ENCODE data around the gene HSPA4L.

The HSPA4L gene

DNA sequence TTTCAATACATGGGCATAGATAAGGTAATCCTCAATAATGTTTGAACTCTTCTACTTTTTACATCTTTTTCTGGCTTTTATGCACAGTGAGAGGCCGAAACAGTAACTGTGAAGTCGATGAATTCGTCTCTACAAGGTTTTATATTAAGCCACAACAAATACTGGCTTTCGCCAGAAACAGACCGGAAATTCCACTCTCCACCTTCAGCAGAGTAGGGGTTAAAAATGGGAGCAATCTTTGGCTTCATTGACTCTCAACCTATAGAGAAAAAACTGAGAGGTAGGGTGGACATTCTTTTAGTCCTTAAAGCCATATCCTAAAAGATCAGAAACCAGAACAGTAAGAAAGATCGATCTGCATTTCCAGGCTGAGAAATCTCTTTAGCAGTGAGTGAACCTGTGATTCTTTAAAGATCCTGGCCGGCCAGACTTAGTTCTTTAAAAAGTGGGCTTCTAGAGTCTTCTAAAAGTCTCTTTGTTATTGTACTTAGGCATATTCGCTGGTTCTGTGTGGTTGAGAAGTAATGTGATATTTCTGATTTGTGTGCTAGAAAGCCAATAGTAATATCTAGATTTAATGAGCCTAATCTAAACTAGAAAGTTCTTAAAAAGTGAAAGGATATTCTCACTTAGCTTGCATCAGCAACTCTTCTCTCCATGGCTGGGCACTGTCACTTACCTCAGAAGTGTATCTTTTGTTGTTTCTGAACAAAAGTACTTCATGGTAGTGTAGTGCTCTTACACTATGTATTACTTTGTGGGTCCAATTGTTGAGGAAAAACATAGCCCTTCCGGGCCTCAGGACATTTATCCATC is 2.0 kb downstream of the HSPA4L start:
- no peak for DNase-seq

DNA sequence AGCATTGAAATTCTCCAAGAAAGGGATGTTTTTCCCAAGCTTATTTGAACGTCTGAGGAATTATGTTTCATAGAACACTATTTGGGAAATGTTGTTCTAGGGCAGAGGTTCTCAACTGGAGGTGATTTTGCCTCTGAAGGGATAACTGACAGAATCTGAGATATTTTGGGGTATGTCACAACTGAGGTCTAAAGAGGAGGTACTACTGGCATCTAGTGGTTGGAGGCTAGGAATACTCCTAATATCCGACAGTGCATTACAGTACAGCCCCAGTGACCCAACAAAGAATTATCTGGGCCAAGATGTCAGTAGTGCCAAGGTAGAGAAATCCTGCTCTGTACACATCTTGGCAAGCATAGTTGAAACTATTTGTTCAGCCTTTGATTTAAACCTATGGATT is 6.4 kb downstream of the HSPA4L start:
- no peak for DNase-seq

DNA sequence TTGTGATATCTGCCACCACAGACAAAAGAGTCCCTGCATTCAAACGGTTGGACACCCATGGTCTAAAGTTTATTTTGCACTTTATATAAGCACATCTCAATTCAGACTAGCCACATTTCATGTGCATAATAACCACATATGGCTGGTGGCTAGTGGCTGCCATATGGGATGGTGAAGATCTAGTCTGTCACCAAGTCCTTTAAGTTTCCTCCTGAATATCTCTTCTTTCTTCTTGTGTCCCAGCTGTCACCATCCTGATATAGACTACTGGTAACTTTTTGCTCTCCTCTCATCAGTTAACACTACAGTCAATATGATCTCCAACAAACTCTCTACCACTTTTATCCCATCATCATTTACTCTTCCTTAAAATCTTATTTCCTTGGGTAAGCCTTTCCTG is 9.3 kb downstream of the HSPA4L start:
- no peak for DNase-seq

DNA sequence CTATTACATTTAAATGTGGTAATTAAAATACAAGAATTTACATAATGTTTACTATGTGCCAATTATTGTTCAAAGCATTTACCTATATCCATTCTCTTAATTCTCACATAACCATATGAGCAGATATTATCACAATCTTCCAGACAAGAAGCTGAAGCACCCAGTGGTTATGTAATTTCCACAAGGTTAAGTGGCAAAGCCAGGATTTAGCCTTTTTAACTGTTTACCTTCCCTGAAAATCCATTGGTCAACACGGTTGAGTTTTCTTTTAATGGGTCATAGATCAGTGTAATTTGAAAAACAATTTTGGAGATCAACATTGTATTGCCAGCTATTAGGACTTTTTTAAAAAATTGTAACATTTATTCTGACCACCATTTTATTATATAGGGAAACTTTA is 11.4 kb downstream of the HSPA4L start:
- no peak for DNase-seq

DNA sequence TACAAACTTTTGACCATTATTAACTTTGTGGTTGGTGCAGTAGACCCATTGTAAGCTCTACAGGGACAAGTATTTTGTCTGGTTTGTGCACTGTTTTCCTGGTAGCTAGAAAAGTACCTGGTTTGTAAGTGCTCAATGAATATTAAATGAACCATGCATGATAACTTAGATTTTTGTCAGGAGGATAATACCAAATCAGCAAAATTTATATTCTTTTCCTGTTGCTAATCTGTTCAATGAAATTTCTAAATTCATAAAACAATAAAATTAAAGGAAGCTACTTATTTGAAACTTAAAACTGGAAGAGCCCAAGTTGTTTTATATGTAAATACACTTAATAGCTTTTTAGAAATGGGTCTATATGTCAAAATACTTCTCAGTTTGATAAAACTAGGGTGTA is 17.6 kb downstream of the HSPA4L start:
- DNase-seq = no peak

DNA sequence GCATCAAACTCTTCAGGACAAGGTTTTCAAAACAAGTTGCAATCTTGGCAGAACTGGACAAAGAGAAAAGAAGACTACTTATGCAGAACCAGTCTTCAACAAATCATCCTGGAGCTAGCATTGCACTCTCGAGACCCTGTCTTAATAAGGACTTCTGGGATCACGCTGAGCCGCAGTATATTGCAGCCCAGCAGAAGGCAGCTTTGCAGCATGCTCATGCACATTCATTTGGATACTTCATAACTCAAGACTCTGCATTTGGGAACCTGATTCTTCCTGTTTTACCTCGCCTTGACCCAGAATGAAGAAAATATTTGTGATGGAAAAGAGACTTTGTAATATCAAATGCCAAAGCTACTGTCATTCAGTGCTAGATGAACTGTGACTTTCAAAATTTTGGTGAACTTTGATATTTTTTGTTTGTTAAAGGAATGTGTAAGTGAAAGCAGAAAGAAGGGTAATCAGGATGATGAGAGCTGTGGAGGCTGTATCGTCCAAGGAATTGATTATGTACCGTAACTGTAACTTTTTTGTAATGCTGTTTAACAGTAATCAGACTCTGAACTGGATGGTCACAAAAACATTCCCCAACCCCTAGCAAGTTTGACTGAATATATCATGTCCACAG is 27.2 kb downstream of the HSPA4L start:
- DNase-seq = no peak

DNA sequence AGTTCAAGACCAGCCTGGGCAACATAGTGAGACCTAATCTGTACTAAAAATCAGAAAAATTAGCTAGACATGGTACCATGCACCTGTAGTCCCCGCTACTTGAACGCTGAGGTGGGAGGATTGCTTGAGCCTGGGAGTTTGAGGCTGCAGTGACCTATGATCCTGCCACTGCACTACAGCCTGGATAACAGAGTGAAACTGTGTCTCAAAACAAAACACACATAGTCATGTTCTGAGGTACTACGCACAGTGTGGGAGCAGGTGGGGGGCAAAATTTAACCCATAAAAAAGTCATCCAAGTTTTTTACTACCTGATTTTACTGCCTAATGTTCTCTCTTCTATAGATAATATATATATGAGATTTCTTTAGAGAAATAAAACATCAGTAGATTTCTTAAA is 28.4 kb downstream of the HSPA4L start:
- no peak for DNase-seq

DNA sequence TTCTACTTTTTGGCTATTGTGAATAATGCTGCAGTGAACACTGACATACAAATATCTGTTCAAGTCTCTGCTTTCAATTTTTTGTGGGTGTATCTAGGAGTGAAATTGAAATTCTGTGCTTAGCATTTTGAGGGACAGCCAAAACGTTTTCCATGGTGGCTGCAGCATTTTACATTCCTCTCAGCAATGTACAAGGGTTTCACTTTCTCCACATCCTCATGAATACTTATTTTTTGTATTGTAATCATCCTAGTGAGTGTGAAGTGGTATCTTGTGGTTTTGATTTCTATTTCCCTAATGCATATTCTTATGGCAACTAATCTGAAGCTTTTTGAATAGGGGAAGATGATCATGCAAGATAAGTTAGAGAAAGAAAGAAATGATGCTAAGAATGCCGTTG is 40.3 kb downstream of the HSPA4L start:
- DNase-seq = no peak

DNA sequence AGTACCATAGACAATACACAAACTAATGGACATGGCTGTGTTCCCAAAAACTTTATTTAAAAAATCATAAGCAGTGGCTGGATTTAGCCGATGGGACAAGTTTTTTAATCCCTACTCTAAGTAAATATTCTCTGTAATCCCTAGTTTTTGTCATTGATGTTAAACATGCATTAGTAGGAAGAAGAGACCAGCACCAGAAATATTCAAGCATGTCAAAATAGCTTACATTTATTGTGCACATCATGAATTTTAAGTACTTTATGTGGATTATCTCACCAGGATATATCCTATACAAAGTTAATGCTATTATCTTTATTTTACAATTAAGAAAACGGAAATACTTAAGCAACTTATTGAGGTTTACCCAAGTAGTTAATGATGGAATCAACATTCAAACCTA is 46.0 kb downstream of the HSPA4L start:
- DNase-seq = no peak

DNA sequence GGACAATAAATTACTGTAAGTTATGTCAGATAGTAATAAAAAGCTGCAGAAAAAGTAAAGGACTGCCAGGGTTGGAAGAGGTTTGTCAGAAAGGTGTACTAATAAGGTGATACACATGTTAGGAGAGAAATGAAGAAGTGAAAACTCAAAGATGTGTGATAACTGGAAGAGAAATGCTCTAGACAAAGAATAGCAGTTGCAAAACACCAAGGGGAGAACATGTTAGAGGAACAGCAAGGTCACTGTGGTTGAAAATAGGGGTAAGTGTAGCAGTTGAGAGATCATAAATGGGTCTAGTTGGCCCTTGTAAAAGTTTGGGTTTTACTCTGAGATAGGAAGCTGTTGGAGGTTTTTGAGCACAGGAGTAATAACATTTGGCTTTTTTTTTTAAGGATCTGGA is 46.9 kb downstream of the HSPA4L start:
- DNase-seq = no peak

DNA sequence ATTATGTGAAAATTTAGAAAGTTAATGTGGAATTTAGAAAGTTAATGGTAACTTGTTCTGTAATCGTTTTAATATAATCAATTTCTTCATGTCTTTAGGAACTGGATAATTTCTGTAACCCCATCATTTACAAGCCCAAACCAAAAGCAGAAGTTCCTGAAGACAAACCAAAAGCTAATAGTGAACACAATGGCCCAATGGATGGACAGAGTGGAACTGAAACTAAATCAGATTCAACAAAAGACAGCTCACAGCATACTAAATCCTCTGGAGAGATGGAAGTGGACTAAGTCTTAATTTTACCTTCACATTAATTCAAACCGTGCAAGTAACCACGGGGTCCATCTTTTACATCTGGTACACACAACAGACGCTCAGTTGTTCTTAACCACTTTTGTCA is 50.5 kb downstream of the HSPA4L start:
- no peak for DNase-seq

DNA sequence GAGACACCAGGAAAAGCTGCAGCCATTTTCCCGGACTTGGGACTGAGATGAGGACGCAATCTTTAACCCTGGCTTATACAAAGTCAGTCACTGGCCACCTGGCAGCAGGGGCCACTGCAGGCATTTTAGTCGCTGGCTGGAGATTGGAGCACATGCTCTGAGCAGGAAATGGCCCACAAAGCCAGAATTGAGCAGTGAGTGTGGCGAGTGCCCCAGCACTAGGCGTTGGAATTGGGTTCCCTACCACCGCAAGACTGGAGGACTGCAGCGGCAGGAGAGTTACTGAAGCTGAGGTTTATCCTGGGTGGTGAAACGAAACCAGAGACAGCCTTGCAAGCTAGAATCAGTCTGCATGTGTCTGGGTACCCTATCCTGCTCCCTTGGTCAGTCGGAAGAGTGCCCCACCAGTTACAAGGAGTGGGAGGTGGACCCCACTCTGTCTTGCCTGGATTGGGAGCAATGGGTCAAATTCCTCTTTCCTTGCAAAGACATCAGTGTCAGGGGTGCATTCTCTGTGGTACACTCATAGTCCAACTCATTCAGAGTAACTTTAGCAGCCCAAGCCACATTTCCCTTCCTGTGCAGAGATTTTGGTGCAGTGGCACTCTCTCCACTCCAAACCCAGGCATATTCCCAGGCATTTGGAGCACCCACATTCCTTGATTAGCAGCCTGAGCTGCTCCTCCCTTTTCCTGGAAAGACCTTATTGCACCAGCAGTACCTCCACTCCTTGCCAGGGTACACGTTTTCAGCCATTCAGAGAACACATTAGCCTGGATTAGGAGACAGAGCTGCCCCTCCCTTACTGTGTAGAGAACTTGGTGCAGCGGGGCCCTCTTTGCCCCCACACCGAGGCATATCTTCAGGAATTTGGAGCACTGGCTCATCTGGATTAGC is 61.8 kb downstream of the HSPA4L start:
- DNase-seq = no peak

DNA sequence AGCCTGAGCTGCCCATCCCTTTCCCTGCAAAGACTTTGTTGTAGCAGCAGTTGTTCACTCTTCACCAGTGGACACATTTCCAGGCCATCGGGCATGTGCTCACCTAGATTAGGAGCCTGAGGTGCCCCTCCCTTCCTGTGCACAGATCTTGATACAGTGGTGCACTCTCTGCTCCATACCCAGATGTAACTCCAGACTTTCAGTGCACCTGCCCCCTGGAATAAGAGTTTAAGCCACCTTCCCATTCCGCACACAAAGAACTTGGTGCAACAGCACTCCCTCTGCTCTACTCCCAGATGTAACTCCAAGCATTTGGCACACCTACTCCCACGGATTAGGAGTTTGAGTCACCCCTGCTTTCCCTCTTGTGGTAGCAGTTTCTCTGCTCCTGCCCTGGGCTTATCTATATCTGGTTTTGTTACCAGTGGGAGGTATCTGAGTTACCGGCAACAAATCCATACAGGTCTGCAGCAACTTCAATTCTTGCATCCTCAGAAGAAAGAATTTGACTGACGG is 62.5 kb downstream of the HSPA4L start:
- no peak for DNase-seq

DNA sequence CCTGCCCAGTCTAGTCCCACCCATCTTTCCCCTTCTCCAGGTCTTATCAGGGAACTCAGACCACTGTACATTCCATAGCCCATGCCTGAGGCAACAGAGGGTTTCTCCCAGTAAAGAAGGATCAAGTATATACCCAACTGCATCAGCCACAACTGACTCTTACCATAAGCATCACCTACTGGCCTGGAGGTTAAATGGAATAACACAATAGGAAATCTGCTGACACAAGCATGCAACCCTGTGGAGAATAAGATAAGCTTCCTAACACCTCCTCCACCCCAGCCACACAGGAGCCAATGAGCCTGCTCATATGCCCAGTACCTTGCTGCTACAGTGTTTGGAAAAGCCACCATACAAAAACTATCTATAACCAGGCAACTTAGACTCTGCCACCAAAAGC is 63.9 kb downstream of the HSPA4L start:
- DNase-seq = no peak

DNA sequence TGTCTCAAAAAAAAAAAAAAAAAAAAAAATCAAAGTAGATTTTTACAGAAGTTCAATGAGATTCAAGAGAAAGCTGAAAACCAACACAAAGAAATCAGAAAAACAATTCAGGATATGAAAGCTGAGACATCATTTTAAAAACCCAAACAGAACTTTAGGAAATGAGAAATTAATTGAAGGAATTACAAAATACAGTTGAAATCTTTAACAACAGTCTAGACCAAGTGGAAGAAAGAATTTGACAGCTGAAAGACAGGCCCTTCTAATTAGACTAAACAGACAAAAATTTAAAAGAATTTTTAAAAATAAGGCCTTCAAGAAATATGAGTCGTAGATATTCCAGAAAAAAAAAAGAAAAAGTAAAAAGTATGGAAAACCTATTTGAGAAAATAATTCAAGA is 64.6 kb downstream of the HSPA4L start:
- DNase-seq = no peak

DNA sequence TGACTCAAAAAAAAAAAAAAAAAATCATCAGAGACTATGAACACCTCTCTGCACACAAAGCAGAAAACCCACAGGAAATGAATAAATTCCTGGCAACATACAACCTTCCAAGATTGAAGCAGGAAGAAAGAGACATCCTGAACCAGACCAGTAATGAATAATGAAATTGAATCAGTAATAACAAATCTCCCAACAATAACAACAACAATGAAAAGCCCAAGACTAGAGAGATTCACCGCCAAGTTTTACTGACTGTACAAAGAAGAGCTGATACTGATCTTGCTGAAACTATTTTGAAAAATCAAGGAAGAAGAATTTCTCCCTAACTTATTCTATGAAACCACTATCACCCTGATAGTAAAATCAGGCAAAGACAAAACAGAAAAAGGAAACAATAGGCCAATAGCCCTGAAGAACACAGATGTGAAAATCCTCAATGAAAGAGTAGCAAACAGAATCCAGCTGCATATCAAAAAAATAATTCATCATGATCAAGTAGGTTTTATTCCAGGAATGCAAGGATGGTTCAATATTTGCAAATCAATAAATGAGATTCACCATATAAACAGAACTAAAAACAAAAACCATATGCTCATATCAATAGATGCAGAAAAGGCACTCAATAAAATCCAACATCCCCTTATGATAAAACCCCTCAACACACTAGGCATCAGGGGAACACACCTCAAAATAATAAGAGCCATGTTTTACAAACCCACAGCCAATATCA is 67.5 kb downstream of the HSPA4L start:
- DNase-seq = no peak

DNA sequence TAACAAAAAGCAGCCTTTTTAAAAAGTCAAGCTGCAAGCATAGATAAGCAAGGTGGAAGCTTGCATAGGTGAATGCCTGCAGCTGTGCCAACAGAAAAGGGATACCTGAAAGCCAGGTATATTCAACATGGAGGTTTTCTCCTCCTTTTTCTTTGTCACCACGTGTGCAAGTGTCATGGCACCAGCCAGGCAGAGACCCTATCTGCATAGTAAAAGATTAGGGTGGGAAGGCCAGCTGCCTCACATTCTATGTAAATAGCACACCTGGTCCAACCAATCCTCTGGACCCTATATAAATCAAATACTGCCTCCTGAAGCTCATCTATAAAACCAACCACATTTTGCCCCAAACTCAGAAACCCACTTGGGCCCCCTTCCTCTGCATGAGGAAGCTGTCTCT is 70.5 kb downstream of the HSPA4L start:
- no peak for DNase-seq

DNA sequence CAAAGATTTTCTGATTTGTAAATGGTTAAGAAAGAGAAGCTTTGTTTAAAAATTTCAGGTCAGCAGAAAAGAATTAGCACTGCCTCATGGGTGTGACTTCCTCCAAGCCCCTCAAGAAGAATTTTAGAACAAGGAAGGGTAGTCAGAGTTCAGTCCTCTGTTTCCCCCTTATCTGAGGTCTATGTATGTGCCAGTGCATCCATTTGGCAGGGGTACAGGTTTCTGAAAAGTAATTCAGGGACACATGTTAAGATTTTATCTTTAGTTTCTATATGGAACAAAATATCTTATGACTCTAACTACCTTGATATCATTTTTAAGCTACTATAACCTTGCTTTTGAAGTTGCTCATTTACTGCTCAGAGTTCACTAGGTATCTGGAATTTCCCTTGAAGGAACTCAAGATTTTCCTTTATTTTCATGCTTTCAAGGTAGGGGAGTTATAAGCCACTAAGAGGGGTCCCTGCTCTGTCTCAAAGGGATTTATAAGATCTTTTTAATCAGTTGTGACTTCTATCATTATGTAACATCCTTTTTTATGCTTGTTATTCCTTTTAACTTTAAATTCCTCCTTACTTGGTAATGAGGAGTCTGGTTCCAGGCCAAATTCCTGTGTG is 74.2 kb downstream of the HSPA4L start:
- no peak for DNase-seq

DNA sequence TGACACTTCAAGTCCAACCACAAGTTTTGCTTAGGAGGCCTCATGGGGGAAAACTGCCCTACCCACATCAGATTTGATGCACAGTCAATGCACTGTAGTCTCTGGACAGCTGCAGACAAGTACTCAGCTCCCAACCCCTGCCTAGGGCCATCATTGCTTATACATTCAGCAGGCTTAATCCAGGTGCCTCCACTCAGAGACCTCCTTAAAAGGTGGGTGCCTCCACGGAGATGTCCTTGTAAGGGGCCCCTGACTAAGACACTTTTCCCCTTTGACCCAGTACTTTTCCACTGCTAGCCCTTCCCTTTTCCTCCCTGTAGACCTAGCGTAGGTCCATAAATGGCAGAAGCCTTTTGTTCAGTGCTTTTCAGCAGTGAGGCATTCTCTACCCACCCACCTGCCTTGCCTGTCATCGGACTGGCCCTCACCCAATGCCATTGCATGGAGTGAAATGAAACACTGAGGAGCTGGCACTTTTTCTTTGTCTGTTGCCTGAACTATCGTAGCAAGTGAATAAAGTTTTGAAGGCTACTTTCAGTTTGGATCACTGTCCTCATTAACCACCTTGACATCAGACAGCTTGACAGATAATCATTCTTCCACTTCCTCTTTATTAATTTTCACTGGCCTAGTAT is 74.8 kb downstream of the HSPA4L start:
- no peak for DNase-seq

DNA sequence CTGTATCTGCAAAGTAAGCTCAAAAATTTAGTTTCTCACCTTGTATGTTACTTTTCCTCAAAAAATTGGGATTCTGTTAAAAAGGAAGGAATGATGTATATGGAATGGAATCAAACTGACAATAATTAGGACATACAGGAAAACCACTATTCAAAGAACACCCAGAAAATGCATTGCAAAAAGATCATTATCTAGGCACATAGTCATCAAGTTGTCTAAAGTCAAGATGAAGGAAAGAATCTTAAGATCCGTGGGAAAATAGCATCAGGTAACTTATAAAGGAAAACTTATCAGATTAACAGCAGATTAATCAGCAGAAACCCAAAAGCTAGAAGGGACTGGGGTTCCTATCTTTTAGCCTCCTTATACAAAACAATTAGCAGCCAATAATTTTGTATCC is 75.5 kb downstream of the HSPA4L start:
- no peak for DNase-seq

DNA sequence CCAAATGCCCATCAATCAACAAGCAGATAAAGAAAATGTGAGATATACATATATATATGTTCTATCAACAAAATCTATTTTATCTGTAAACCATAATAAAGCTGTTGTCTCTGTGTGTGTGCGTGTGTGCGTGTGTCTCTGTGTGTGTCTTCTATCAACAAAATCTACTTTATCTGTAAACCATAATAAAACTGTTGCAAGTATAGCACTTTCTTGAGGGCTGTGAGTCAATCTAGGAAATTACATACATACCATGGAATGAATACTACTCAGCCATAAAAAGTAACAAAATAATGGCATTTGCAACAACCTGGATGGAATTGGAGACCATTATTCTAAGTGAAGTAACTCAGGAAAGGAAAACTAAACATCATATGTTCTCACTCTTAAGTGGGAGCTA is 86.1 kb downstream of the HSPA4L start:
- DNase-seq = no peak

DNA sequence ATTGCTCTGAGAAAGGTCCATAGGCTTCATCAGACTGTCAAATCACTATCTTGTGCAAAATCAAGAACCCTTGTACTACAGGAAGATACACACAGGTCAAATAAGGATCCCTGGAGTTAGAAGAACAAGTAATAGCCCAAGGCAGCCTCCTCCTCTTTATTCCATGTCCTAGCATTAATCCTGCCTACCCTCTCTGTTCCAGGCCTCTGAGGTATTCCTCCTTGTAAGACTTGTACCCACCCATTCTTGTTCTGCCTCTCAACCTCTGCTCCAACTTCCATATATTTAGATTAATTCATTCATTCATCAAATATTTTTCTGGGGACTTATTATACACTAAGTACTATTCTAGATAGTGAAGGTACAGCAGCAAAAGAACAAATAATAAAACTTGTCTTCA is 88.2 kb downstream of the HSPA4L start:
- no peak for DNase-seq
